Transverse colon (tissue), 4 donors: Measurements from ENCODE around the gene CBX4.

Source experiments
- CTCF ChIP-seq, 5 experiments: fragments of 200-600 bp in 3 of 5; fragments of 450-650 bp in 2 of 5; sonication (generic) in 3 of 5; IDR thresholded peaks; 1 replicate in 2 of 5; 2 replicates in 3 of 5; pipeline ENCODE4 v1.5.1; 2016 to 2017; ENCODE audit warnings: antibody characterized with exemption in 5 of 5, inconsistent platforms in 3 of 5, mild to moderate bottlenecking in 2 of 5, moderate library complexity in 1 of 5
- POLR2AphosphoS5 ChIP-seq, 3 donors: sonication (generic); formaldehyde crosslinking; IDR thresholded peaks; one replicate each; pipeline ENCODE4 v1.6.1; 2016; ENCODE audit warnings: antibody characterized with exemption in 3 of 3

GRCh38 chr17:79829457-79829856 lies 9.8 kb downstream of the CBX4 start:
- TF ChIP-seq CTCF (IDR thresholded peaks at IDR 0.05) (no peak), POLR2AphosphoS5 (IDR thresholded peaks at IDR 0.05) (no peak)
